ENCODE data around the gene CMBL.
"Not testable (repeated sequence)": the region's sequence is repeated elsewhere in the genome, so short reads cannot be mapped to it uniquely, and the experiment has no call there.

Gene CMBL

DNA sequence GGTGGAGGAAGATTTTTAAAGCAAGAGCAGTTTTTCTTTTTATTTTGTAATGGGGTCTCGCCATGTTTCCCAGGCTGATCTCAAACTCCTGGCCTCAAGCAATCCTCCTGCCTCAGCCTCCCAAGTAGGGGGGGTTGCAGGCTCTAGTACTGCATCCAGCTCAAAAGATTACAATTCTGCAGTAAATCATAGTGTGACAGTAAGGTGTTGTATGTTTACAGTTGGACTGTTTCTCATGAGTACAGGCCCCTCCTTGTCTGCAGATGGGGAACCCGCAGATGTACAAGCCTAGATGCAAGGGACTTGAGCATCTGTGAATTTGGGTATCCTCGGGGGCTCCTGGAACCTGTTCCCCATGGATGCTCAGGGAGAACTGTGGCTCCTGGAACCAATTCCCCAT, 54.3 kb downstream of the CMBL start:
- DNase-seq, result no peak

DNA sequence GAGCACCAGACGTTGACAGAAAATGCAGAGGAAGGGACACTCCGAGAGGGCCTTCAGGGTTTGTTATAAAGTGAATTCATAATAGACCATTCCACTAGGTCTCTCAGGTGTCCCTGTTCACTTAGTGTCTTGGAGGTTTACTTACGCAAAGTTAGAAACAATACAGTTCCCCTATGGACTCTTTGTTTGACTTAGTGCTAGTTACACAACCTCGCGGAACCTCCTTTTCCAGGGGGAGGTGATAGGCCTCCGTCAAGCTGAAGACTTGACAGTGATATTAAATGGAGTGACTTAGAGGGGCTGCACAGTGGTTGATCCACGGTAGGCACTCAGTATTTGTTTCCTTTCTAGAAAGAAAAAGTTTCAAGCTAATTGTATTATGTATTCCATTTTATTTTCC, 56.3 kb downstream of the CMBL start:
- DNase-seq, result no peak

DNA sequence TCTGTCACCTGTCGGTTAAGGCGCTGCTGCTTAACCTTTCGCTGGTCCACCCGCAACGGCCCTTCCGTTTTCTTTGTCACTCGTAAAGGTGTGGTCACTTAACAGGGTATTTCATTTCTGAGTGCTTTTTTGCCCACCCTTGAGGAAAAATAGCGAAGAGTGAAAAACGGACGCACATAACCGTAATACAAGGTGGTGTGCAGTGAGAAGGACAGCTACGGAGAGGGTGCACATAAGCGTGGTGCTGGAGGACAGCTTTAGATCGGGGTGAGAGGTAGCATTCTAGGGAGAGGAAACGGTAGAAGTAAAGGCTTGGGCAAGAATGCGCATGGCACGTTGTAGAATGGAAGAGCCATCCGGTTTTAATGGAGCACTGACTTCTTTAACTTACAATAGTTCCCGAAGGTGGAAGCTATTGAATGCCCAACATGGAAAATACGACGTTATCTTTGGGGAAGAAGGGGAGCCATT, 56.9 kb downstream of the CMBL start:
- no peak for DNase-seq

DNA sequence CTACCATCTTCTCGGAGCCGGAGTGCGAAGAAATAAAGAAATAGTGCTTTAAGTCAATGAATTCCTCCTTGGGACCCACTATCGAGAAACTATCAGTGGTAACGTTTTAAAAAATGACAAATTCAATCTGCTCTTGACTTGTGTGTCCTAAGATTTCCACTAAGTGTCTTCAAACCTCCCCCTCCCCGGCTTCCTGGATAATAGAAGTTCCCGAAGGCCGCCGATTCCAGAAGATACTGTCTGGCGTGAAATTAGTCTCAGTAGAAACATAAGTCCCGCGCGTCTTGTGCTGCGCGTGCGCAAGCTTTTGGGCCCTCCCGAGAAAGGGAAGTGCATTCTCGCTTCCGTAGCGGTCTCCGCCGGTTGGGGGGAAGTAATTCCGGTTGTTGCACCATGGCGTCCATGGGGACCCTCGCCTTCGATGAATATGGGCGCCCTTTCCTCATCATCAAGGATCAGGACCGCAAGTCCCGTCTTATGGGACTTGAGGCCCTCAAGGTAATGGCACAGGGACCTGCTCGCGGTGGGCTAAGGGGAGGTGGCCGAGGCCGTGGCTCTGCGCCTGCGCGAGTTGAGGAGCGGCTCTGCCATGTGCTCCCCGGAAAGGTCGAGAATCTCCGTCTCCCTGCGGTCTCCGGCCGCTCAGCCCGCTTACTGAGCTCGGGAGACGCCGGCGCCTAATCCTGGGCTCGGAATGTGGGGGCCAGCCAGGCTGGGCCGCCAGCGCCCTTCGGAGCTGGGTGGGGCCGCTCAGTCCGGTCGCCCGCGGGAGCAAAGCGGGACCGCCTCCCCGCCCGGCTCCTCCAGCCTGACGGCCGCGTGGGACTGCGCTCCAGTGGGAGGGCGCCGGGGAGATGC, 57.5 kb downstream of the CMBL start, which contains the start of gene CCT5:
TSS of gene CCT5 (plus strand) at position 333 of the 858 bp plus-strand sequence. CDS start at position 394, 61 bp downstream.
- DNase-seq, result peak; percentile 96

GRCh38 chr5:10248378-10249260, 59.1 kb downstream of the CMBL start:
- DNase-seq, result no peak

- DNase-seq, result not testable (repeated sequence)
These were observed 60.5 kb downstream of the CMBL start for GRCh38 chr5:10247217-10247616.

DNA sequence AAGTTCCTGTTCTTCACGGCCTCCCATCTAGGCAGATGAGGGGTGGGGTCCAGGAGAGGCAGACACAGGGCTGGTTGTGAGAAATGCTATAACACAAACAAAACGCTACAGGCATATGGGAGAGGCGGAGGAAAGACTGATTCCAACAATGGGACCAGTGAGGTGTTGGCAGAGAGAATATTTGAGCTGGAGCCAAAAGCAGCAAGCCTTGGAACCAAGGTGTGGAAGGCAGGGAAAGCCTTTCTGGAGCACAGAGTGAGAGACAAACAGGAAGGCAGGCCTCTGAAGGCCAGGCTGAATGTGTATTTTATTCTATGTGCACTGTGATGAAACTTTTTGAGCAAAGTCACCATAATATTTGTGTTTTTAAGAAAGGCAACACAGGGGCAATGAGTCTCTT, 60.9 kb downstream of the CMBL start:
- DNase-seq, result no peak

DNA sequence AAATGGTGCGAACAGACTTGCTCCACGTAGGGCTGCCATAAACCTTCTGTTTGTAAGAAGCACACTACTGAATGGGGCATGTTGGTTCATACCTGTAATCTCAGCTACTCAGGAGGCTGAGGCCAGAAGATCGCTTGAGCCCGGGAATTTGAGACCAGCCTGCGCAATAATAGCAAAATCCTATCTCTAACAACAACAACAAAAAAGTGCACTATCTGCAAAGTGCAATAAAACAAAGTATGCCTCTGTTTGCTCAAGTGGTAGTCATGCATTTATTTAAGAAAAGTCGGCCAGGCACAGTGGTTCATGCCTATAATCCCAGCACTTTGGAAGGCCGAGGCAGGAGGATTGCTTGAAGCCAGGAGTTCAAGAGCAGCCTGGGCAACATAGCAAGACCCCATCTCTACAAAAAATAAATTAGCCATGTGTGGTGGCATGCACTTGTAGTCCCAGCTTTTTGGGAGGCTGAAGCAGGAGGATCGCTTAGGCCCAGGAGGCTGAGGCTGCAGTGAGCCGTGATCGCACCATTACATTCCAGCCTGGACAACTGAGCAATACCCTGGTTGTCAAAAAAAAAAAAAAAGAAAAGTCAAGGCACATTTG, 63.3 kb downstream of the CMBL start:
- DNase-seq, result no peak

DNA sequence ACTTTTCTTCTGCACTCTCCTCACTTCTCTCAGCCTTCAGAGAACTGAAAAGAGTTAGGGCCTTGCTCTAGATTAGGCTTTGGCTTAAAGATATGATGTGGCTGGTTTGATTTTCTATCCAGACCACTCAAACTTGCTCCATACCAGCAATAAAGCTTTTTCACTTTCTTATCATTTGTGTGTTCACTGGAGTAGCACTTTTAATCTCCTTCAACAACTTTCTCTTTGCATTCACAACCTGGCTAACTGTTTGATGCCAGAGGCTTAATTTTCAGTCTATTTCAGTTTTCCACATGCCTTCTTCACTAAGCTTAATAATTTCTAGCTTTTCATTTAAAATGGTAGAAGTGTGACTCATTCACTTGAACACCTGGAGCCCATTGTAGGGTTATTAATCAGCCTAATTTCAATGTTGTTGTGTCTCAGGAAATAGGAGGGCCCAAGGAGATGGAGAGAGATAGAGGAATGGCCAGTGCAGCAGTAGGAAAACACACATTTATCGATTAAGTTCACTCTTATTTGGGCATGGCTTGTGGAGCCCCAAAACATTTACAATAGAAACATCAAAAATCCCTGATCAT, 64.0 kb downstream of the CMBL start:
- DNase-seq, result no peak

- DNase-seq, result no peak
These were observed 72.4 kb downstream of the CMBL start for GRCh38 chr5:10235350-10235749.

- no peak for DNase-seq
These were observed 74.2 kb downstream of the CMBL start for GRCh38 chr5:10233505-10233904.

GRCh38 chr5:10233011-10233410, 74.7 kb downstream of the CMBL start:
- DNase-seq, result no peak

DNA sequence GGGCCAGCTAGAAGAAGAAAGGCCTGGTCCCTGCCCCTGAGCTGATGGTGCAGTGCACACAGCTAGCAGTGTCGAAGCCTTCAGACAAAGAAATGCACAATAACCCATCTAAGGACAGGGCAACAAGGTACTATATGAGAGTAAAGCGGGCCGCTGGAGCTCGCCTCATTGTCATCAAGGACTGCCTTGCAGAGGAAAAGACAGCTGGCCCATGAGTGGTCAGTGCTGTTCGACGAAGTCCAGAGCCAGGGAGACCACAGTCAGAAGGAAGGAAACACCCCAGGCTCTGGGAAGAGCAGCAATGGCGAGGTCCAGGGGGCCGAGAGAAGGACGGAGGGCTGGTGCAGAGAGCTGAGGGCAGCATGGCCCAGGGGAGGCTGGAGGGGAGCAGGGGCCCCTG, 75.3 kb downstream of the CMBL start:
- no peak for DNase-seq

GRCh38 chr5:10229306-10230048, 78.2 kb downstream of the CMBL start:
- no peak for DNase-seq

DNA sequence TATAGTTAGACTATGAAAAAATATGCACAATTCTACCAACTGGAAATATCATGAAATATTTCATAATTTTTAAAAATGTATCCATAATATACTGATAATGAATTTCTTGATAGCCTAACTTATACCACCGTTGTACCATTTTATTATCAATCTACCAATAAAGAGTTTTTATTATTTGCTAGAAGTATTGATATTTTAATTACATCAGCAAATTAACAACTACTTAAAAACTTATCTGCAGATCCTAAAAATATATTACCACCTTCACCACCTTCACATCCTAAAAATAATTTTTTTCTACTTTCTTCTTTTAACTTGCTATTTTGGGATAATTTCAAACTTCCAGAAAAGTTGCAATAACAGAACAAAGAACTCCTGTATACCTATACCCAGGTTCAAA, 79.4 kb downstream of the CMBL start:
- no peak for DNase-seq

Measured in activated effector memory CD4-positive, alpha-beta T cell treated with anti-CD3 and anti-CD28 coated beads, Interleukin-2, amount 50 U/mL, for 16 hours (primary cell).